HG03175 (cell line): ENCODE results near the gene NUMB.

Experiments
- ATAC-seq: cut with Tn5 transposase; IDR thresholded peaks from one replicate; pipeline ENCODE4 v1.9.1; 2021; ENCODE audit warnings: mild to moderate bottlenecking, moderate library complexity; ENCODE audit not compliant: unreplicated experiment

The NUMB gene

DNA sequence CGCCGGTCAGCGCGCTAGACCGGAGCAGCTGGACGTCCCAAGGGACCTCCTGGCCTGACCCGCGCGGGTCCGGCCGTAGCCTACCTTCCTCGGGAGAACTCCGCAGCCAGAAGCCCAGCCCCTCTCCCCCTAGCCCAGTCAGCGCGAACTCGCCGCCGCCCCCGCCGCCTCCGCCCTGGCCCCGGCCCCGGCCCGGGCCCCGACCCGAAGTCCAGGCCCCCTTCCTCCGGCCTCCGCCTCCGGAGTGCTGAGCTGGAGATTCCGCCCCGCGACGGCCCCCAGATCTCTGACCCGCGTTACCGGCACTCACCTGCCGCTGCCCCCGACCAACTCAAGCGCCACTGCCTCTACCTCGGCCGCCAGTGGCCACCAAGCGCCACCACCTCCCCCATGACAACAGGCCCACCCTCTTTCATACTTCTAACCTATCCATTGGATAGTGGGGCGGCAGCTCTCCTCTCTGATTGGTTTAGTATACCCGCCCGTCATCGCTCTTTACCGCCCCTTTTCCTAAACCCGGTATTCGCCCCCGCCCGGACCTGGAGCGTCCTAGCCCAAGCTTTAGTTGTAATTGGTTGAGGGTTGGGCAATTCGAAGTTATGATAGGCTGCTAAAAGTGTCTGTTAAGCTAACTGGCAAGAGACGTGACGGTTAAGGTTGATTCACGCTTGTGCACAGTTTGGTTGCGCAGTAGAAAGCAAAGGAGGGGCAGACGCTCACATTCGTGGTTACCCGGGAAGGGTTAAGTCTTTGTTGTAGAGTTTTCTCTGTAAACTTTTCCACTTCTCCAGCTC, at the start of gene NUMB:
Gene NUMB (minus strand): TSS at position 364 of the 794 bp plus-strand sequence. CDS start 102,795 bp downstream, outside the sequence.
- peak; percentile 95 for ATAC-seq

DNA sequence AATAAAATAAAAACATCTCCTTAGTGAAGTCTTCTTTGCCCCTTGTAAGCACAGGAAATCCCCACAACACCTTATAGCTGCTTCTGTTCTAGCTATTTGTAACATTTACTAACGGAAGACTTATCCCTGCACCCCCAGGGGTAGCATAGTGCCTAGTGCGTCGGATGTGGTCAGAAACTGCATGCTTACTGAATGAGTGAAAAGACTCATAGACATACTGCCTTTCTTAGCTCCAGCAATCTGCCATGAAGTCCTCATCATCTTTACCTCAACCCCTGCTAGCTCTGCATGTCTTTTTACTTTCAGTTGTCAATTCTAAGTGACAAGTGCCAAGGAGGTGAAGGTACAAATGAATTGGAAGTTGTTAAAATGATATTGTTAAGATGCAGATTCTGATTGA, 45.3 kb upstream of the NUMB start:
- ATAC-seq, result no peak

DNA sequence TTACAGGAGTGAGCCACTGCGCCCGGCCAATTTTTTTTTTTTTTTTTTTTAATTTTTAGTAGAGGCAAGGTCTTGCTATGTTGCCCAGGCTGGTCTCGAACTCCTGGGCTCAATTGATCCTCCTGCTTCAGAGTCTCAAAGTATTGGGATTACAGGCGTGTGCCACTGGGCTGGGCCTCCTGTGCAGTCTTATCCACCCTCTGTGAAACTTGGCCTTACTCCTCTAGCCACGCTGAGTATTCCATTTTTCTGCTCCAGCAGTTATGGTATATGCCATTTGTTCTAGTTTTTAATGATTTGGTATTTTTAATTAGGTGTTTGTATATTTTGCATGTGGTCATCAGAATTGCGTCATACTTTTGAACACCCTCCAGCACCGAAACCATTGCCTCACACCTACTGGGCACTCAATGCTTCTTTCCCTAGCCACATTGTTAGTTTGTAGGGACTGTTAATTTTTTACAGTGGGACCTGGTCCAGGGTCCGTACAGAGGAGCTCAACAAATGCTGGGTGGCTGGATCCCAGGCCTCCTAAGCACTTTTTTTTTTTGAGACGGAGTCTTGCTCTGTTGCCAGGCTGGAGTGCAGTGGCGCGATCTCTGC, 43.8 kb upstream of the NUMB start:
- ATAC-seq, result no peak

DNA sequence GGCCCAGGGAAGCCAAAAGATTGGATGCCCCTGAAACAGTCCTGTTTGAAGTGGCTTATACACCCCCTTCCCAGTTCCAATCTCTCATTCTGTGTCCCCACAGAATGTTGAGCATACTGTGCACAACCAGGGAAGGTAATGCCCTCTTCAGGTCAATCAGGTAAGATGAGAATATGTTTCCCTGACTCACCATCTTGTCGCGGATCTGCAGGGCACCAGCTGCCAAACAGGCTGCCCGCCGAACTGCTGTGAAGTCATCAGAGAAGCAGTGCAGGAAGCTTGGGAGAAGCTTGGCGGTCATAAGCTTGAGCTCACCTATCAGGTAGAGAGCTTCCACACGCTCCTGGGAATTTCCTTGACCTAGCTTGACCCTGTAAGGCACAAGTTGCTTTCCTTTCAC, 42.0 kb upstream of the NUMB start:
- no peak for ATAC-seq

DNA sequence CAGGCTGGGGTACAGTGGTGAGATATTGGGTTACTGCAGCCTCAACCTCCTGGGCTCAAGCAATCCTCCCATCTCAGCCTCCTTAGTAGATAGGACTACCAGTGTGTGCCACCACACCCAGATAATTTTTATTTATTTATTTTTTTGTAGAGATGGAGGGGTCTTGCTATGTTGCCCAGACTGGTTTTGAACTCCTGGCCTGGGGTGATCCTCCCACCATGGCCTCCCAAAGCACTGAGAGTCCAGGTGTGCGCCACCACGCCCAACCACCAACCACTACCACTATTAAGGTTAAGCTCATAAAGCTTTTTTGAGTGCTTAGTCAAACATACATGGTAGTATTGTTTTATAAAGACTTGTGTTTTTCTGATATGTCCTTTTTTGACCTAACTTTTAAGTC, 36.2 kb upstream of the NUMB start:
- no peak for ATAC-seq

DNA sequence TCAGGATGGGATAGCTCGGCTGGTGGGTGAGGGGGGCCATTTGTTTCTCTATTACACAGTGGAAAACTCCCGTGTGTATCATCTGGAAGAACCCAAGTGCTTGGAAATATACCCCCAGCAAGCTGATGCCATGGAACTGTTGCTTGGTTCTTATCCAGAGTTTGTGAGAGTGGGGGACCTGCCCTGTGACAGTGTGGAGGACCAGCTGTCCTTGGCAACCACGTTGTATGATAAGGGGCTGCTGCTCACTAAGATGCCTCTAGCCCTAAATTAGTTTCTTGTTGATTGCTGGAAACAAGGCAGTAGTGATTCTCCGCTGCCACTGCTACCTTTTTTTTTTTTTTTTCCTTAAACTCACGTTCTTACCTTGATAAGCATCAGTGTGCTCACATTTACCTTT, 34.3 kb upstream of the NUMB start:
- no peak for ATAC-seq

DNA sequence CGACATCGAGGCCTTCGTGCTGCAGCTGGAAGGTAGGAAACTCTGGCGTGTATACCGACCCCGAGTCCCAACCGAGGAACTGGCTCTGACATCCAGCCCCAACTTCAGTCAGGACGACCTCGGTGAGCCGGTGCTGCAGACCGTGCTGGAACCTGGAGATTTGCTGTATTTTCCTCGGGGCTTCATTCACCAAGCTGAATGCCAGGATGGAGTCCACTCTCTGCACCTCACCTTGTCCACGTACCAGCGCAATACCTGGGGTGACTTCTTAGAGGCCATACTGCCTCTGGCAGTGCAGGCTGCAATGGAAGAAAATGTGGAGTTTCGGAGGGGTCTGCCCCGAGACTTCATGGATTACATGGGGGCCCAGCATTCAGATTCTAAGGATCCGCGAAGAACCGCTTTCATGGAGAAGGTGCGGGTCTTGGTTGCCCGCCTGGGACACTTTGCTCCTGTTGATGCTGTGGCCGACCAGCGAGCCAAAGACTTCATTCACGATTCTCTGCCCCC, 33.8 kb upstream of the NUMB start:
- ATAC-seq, result no peak

DNA sequence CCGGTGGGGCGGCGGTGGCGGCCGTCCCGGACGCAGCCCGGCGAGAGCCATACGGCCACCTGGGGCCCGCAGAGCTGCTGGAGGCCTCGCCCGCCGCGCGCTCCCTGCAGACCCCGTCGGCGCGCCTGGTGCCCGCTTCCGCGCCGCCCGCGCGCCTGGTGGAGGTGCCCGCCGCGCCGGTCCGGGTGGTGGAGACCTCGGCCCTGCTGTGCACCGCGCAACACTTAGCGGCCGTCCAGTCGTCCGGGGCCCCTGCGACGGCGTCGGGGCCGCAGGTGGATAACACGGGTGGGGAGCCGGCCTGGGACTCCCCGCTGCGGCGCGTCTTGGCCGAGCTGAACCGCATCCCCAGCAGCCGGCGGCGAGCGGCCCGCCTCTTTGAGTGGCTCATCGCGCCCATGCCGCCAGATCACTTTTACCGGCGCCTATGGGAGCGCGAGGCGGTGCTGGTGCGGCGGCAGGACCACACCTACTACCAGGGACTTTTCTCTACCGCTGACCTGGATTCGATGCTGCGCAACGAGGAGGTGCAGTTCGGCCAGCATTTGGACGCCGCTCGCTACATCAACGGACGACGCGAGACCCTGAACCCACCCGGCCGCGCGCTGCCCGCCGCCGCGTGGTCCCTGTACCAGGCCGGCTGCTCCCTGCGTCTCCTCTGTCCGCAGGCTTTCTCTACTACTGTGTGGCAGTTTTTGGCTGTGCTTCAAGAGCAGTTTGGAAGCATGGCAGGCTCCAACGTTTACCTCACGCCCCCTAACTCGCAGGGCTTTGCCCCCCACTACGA, 33.1 kb upstream of the NUMB start:
- peak; percentile 59 for ATAC-seq

DNA sequence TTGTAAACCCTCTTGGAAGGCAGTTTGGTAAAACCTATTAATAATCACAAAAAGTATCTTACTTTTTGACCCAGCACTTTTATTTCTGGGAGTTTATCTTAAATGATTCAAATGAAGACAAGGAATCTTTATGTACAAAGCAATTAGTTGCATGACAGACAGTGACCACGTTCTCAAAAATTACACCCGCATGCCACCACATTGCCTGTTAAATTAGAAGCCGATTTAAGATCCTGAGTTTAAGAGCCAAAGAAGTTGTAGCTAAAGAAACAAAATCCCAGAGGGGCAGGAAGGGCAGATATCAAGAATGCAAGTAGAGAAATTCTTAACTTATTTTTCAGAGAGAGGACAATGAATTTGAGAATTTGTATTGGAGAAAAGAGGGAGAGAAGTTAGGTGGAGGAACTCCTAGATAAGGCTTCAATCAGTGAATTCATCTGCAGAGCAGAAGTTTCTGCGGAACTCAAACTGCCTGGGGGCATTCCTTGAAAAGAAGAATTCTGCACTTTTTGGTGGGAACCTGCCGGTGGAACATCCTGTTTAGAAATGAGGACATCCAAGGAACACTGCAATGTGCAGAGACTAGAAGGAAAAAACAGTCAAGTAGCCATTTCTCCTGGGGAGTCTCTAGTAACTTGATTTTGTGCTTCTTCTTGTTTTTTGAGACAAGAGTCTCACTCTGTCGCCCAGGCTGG, 31.3 kb upstream of the NUMB start:
- no peak for ATAC-seq

DNA sequence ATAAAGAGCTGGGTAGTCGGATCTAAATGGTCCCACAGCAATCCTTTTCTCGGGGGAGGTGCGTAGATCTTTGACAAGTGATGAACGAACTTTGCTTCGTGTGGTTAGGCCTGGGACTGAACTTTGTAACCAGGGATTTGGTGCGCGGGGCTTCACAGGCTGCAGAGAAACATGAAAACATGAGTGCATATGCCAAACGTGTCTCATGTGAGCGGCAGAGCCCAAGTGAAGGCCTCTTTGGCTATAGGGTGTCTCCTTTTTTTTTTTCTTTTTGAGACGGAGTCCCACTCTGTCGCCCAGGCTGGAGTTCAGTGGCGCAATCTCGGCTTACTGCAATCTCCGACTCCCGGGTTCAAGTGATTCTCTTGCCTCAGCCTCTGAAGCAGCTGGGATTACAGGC, 20.3 kb upstream of the NUMB start:
- ATAC-seq, result no peak

DNA sequence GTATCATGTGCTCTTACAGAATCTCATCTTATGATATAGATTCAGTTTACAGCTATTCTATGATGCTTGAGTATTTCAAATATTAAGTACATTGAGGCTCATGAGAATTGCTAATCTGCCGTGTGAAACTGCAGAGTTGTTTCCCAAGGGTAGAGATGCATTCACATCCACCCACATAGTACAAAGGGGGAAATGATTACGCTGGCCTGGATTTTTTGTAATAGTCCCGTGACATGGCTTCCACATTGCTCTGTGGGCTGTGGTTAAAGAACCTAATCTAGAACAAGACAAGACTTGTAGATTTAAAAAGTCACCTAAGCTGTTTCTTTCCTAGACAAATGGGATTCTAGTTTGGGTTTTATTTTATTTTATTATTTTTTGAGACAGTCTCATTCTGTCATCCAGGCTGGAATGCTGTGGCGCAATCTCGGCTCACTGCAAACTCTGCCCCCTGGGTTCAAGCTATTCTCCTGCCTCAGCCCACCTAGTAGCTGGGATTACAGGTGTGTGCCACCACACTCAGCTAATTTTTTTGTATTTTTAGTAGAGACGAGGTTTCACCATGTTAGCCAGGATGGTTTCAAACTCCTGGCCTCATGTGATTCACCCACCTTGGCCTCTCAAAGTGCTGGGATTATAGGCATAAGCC, 19.4 kb upstream of the NUMB start:
- no peak for ATAC-seq

DNA sequence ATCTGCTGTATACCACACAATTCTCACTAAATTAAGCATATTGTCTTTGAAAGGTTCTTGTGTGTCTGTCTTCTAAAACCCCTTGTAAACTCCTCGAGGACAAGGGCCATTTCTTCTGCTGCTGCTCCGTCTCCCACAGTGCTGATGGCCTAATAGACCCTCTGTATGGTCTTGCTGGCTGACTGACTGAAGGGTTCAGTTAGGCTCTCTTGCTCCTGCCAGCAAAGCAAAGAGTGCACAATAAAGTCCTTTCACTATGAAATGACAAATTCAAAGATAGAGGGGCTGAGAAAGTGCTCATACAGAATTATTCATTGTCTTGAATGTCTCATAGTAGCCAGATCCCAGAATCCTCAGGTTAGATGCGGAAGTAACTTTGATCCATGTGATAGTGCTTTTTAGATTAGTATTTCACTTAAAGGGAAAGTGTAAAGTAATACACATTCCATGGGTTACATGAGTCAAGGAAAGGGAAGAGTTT, 18.1 kb upstream of the NUMB start:
- ATAC-seq, result no peak

DNA sequence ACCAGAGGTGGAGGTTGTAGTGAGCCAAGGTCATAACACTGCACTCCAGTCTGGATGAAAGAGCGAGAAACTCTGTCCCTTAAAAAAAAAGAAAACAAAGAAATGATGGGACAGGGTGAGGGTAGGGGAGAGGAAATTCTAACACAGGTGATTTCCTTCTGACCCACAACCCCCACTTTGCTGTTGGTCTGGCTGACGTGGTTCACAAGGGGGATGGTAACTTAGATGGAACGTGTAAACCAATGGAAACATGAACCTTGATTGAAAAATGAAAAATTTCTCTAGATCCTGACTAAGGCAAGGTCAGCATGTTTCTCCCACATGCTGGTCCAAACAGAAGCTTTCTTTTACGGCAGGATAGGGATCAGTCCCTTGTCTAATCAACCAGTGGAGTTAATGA, 16.6 kb upstream of the NUMB start:
- ATAC-seq, result no peak

DNA sequence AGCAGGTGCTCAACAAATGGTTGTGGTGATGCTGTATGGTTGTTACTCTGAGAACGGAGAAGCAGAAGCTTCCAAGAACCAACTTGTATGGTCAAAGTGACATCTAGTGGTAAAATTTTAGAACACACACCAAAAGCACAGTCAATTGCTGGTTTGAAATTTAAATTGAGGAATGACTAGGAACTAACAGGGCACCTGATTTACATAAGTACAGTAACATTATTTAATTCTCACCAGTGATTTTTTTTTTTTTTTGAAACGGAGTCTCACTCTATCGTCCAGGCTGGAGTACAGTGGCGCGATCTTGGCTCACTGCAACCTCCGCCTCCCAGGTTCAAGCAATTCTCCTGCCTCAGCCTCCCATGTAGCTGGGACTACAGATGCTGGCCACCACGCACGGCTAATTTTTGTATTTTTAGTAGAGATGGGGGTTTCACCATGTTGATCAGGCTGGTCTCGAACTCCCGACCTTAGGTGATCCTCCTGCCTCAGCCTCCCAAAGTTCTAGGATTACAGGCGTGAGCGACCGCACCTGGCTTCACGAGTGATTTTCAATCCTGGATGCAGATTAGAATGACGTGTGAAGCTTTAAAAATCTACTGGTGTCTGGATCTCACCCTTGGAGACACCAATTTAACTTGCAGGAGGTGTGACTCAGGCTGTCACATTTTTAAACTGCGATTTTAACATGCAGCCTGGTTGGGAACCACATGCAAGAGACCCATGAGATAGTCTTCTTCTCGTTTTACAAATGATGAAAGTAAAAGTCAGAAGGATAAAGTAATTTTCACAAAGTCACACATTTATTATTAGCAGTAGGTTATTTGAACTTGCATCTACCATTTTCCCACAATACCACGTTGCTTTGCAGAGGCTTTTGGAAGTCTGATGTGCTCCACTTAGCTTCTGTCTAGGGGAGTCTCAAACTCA, 14.1 kb upstream of the NUMB start:
- ATAC-seq, result peak; percentile 59

DNA sequence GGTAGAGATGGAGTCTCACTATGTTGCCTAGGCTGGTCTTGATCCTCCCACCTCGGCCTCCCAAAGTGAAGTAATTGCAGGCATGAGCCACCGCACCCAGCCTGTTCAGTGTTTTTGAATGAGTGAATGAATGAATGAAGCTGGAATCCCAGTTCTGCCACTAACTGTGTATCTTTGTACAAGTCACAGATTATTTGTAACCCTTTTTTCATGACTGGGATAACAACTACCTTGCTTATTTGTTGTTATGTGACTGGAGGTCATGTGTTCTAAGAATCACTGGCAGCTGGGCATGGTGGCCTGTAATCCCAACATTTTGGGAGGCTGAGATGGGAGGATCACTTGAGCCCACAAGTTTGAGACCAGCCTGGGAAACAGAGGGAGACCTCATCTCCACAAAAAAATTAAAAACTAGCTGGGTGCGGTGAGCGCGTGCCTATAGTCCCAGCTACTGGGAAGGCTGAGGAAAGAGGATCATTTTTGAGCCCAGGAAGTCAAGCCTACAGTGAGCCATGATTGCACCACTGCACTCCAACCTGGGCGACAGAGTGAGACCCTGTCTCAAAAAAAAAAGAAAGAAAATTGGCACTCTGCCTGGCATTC, 13.3 kb upstream of the NUMB start:
- no peak for ATAC-seq

DNA sequence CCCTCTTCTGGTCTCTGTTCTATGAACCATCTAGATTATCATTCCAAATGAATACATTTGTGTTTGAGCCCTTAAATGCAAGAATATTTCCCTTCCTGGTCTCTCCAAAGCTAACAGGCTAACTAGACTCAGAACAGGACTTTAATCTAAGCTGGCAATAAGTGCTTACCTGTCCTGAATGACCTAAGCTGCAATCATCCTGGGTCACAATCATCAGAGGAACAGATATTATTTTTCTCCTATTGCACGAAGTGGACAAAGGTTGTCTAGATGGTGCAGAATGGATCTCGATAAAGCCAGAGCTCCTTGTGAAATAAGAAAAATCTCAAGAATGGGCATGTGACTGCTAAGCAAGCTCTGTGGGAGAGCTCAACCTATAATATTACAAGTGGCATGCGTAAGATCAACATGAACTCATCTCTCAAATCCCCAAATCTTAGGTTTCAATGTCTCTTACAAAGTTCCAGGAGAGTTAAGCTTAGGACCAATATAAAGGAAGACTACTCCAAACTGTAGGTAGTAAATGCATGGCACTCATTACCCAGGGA, 10.6 kb upstream of the NUMB start:
- ATAC-seq, result no peak

DNA sequence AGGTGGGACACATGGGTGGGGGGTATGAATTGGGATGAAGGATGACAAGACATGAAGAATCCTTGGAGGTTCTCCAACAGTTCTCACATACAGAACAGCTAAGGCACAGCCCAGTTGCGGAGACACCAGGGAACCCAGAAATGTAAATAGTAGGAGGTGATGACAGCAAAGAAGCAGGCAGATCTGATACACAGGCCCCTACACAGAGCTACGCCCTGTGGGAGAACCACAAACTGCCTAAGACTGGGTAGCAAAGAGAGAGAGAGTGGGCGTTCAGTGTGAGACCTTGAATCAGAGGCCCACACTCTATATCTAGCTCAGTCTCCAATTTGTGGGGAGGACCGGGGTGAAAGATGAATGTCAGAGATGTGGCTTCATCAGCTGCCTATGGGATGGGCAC, 9.5 kb upstream of the NUMB start:
- no peak for ATAC-seq

DNA sequence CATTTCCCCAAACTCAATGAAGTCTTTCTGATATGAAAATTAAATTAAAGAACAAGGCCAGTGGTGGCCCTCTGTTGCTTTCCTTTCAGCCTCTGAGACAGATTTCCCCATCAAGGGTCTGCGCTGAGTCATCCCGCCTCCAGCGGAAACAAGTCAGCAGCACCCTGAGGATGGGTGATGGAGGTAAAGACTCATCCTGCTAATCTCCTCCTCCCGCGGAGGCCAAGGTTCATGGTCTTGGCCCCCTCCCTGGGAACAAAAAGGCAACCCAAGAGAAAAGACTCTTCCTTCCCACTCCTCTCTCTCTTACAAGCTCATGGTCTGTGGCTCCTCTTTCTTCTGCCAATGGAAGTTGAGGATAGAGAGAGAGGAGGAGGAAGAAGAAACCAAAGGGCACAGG, 9.0 kb upstream of the NUMB start:
- no peak for ATAC-seq

DNA sequence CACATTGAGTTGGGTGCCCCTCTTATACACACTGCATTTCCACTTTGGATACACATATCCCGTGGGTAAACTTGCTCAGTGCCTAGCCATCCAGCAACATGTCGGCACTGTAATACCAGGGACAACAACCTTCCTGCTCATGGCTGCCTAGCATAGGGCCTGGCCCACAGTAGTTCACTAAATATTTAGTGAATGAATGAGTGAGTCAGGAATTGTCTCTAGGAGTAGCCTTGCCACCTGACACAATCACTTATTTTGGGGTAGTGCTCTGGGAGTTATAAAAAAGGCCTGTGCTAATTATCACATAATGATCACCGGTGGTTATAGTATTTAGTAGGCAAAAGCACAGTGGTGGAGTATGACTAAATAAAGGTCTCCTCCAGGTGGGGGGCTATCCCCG, 8.5 kb upstream of the NUMB start:
- no peak for ATAC-seq
